HG03457 (cell line): ENCODE data around the gene GPANK1.

Experiments used
- ATAC-seq: cut with Tn5 transposase; IDR thresholded peaks from one replicate; pipeline ENCODE4 v1.9.1; 2021; ENCODE audit warnings: moderate number of reproducible peaks; ENCODE audit not compliant: unreplicated experiment

GPANK1 gene

DNA sequence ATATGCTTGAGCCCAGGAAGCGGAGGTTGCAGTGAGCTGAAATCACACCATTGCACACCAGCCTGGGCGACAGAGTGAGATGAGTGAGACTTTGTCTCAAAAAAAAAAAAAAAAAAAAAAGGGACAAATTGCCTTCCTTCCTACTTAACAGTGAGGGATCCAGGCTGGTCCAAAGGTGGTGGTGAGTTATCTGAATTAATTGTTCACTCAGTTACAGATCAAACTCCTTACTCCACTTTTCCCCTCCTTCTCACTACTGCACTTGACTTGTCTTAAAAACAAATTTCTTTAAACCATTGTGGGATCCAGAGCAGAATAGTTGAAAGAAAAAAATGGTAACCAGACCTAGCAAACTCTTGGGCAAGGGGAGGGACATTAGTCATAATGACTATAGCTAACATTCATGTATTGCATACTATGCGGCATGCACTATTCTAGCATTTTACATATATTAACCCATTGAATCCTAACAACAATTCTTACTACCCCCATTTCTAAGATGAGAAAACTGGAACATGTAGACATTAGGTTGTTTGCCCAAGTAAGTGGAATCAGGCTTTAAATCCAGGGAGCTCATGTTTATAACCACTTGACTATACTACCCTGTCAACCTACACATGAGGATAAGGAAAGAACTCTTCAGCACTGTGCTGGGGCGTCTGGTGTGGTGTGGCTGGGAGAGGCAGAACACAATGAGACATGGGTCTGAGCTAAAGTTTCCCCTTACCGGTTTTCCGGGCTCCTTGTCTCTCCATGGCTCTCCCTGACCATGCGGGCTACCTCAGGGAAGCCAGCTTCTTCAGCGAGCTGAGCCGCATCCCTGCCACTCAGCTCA is 1.5 kb downstream of the GPANK1 start:
- ATAC-seq: no peak

DNA sequence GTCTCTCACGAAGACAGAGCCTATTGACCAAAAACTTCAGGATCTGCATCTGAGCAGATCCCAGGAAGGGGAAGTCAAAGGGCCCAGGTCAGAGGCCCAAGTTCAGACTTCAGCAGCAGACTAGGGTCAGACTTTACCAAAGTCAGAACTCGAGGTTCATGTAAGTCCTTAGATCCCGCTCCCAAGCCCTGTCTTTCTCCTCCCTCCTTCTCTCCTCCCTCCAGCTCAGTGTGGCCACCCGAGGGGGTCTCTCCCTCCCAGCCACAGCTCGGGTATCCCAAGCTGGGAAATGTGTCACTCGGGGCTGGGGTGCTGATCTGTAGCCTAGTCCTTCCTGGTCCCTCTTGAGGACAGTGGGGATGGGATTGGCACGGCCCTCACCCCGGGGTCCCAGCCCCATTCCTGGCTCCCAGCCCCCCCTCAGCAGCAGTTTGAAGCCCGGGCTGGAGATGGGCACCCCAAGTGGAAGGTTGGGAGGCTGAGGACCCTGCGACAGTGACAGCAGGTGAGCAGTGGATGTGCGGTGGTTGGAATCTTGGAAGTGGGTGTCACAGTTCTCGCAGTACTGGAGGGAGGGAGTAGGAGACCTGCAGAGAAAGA is 2.6 kb downstream of the GPANK1 start:
- ATAC-seq: no peak

DNA sequence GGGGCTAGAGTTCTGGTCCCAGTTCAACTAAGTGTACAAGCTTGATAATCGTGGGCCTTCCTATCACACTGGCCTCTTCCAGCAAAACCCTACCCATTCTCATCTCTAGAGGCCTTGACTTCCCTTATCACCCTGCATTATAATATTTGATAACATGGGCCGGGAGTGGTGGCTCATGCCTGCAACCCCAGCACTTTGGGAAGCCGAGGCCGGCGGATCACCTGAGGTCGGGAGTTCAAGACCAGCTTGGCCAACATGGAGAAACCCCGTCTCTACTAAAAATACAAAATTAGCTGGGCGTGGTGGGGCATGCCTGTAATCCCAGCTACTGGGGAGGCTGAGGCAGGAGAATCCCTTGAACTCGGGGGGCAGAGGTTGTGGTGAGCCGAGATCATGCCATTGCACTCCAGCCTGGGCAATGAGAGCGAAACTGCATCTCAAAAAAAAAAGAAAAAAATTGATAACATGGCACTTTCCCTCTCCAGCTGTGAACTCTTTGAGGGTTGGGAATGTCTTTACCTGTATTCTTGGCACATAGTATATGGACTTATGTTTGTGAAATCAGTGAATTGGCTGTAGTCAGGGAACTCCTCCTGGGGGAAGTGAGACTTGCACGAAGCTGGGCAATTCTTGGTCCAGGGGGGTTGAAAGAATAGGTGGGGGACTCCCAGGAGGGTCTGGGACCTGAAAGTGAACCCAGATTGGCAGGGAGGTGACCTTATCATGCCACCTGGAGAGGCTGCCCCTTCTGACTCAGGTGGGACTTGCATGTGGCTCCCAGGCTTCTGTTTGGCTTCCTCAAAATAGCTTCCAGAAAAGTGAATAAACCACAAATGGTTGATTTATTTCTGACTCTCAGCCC is 3.3 kb downstream of the GPANK1 start:
- no peak for ATAC-seq

DNA sequence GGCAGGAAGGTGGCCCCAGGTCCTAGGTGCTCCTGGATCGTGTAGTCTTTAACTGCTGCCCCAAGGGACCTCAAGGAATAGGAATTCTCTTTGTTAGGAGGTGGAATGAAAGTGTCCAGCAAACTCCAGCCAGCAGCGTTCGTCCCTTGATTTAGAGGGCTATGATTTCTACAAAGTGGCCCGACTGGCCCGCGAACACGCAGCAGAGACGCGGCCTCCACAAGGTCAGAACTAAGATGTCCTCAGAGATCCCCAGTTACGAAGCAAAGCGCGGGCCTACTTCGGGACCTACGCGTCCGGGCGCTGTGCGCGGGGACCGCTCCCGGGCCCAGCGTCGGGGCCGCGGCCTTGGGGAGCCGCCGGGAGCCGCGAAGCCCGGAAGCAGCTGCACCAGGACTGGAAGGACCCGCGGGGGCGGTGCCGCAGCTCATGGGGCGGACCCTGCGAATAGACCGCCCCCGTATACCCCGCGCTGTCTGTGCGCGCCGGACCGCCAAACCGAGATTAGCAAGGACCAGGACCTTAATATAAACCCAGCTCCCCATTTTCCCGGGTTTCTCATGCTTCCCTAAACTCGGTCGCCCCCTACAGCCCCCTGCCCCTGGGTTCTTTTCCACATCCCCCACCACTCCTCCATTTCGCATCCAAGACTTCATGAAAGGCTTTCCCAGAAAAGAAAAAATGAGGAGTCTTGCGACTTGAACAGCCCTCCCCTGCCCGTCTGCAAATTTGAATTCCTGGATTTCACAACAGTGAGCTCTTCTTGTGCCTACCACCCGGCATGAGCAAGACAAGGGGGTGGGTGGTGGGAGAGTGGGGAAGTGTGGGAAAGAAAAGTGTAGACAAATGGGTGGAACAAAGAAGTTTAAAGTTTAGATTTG is 4.2 kb downstream of the GPANK1 start, which contains the start of gene C6orf47:
Gene C6orf47, minus strand, starts transcription at position 398 of the 881 bp plus-strand sequence. CDS start 831 bp downstream, outside the sequence.
- no peak for ATAC-seq

DNA sequence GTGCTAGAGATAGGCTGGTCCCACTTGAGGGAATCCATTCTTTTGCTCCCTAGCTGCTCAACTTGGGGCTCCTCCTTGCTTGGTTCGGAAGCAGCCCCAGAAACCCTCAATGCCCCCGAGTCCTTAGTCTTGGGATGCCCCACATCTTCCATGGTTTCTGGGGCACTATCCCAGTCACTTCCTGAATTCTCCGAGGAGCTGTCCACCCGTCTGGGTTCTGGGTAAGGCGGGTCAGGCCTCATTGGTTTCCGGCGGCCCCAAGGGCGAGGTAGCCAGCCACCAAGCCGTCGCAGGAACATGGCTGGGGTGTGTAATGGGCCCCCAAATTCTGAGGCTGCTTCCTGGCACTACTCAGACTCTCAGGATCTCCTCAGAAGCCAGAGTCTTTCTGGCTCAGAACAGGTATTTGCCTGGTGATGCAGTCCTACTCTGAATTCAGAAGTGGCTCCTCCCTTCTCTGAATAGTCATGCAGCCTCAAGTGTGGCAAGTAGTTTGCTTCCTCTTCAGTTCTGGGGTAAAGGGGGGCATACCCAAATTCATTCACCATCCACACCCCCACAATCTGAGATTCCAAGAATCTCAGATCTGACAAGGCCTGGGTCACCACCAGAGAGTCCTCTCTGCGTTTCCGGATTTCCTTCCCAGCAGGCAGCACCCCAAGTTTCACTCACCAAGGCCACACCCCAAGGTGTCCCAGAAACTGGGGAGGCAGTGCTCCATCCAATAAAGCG is 5.0 kb downstream of the GPANK1 start:
- no peak for ATAC-seq

DNA sequence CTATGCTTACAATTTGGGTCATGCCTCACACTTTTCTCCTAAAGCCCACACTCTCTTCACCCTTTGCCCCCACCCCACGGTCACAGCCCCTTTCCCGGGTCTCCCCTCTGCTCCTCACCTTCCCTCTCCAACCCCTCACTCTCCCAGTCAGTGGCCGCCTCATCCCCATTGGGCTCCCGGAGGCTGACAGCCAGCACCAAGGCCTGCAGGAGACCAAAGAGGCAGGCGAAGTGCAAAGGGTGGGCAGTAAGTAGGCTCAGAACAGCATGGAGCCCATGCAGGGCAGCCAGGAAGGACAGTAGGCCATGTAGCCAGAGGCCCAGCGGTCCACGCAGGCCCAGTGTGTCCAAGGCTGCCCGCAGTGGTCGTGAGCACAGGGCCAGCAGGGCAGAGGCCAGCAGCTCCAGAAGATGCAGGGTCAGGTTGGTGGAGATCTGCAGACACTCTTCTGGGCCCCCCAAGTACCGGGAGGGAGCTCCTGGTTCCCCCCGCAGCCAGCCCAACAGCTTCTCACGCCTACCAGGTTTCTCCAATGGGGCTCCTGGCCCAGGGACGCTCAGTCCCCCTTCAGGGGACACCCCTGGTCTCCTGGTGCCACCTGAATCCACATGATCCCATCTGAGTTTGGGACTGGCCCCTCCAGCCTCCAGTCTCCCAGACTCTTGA is 5.7 kb downstream of the GPANK1 start:
- ATAC-seq: no peak

DNA sequence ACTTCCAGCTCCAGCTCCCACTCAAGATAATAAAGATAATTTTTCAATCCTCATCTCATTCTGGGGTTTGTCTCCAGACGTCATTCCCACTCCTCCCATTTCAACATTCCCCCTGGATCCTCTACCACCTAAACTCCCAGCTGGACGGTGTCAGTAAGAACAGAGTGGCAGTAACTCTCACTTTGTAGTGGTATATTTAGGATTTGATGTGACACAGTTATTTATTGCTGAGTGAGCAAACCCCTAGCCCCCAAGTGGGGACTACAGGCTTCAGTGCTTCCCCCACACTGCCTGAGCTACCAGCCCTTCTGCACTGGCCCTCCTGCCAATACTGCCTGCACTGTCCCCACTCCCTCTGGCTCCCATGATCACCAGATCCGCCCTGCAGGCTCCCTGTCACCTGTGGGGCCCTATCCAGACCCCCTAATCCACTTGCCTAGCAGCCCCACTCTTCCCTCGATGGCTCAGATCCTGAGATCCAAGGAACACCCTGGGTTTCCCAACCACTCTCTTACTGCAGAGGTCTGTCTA is 6.6 kb downstream of the GPANK1 start:
- no peak for ATAC-seq

DNA sequence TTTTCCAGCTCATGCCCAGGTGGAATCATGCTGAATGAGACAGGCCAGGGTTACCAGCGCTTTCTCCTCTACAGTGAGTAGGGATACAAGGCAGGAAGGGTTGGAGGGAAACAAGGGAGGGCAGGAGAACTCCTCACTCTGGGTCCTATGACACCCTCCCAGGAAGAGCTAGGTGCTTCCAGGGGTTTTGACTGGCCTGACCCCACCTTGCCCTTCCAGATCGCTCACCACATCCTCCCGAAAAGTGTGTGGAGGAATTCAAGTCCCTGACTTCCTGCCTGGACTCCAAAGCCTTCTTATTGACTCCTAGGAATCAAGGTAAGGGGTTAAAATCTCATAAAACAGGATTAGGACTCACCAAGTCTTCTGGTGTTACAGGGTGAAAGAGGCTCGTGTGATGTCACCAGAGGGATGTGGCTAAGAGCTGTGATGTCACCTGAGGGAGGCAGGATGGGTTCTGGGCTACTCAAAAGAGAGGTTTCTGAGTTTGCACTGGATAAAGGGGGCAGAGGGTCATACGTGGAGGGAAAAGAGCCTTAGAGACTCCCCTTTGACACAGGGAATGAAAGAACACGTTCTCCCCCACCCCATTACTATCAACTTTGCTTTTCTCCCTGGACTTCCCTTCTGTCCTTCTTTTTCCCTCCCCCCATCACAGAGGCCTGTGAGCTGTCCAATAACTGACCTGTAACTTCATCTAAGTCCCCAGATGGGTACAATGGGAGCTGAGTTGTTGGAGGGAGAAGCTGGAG is 7.2 kb downstream of the GPANK1 start:
- ATAC-seq: no peak

DNA sequence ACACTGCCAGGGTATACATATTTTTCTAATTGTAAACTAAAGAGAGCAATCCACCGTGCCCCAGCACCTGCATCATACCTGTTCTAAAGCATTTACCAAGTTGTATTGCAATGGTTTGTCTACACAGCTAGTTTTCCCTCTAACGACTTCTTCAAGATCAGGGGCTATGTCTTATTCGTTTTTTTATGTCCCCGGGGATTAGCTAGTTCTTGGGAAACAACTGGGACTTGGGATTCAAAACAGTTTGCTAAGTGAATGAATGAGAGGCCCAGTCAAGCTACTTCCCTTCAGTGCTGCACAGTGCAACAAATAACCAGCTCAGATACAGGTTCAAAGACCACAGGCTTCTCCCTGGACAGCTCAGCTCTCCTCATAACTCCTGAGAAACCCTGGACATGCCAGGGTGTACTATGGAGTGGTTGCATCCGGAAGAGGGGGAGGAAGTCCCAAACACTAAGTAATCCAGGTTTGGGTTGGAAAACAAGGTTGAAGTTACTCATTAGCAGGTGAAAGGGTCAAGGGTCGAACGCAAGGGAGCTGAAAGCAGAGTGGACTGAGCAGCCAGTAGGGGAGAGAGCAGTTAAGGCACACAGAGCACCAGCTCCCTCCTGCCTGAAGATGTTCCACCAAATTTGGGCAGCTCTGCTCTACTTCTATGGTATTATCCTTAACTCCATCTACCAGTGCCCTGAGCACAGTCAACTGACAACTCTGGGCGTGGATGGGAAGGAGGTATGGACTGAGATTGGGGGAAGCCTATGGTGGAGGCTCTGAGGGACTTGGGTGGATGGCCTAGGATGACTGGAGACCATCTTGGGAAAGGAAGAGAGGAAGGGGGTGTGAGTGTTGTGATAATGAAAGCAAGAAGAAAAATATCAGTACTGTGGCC is 9.2 kb downstream of the GPANK1 start, which contains the start of gene APOM:
Gene APOM, plus strand, starts transcription at position 546 of the 889 bp plus-strand sequence. Its CDS starts 73 bp downstream, at position 619.
- no peak for ATAC-seq

DNA sequence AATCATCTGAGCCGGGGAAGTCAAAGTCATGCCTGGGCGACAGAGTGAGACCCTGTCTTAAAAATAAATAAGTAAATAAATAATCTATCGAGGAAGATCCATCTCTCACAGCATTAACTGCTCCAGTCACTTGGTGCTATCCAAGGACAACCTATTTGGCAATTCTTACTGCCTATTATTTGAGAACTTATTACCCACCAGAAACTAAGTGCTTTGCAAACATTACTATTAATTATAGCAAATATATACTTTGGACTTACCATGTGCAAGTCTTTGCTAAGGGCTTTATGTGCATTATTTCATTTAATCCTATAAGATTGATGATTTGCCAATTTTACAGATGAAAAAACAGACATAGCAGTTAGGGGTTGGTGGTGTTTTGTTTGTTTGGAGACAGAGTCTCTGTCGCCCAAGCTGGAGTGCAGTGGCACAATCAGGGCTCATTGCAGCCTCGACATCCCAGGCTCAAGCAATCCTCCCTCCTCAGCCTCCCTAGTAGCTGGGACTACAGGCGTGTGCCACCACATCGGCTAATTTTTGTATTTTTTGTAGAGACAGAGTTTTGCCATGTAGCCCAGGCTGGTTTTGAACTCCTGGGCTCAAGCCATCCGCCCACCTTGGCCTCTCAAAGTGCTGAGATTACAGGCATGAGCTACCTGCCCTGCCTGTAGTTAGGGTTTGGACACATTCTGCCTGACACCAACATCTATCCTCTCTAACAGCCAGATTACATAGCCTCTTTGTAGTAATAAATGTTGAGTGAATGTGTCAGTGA is 10.0 kb downstream of the GPANK1 start:
- ATAC-seq: no peak

DNA sequence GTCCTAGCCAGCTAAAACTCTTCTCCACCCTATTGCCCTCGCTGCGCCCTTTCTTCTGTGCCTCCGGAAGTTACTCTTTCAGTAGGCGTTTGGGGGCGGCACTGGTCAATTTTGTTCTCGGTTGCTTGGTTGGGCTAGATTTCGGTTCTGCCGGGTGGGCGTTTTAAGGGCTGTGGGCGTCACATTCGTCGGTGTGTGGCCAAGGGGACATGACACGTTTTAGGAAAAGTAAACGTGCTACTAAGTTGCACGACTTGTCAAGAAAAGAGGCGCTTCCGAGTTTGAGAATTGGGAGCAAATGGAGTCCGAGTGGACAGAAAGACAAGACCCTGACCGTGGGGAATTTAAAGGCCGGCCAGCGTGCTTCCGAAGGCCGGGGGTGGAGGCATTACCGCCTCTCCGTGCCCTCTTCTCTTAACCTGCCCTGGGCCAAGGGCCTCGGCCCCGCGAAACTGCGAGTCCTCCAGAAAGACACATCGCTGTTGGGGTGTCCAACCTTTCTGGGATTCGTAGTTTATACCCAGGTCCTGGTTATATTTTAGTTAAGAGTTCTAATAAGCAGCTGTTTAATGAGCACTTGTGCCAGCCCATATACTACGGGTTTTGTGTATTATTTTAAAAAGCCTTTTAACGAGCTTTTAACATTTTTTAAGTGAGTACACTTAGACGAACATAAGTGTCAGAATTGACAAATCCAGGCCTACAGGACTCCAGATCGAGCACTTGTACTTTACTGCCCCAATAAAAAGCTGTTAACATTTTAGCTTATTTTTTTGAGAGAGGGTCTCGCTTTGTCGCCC is 11.7 kb downstream of the GPANK1 start:
- peak; percentile 23 for ATAC-seq

DNA sequence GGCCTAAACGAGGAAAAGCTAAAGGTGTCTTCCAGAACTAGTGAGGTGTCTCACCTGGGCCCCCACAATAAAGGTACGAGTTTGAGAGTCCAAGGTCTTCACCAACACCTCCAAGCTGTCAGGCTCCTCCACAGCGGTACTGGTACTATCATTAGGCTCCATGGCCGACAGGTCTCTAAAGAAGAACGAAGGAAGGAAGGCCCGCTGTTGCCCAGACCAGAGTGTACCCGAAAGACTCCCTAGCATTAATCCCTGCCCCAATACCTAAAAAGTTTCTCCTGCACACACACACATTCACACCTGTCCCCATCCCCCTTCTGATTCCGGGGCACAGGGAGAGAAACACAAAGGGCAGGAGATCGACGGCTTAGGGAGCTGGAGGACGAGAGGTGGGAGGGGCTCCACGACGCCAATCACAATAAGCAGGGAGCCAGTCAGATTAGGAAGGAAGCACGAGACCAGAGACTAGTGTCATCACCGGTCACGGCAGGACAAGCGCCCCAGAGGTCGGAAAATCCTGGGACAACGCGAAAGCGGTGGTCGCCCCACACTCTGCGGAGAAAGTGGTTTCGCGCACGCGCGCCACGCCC is 13.1 kb downstream of the GPANK1 start:
- peak; percentile 22 for ATAC-seq

DNA sequence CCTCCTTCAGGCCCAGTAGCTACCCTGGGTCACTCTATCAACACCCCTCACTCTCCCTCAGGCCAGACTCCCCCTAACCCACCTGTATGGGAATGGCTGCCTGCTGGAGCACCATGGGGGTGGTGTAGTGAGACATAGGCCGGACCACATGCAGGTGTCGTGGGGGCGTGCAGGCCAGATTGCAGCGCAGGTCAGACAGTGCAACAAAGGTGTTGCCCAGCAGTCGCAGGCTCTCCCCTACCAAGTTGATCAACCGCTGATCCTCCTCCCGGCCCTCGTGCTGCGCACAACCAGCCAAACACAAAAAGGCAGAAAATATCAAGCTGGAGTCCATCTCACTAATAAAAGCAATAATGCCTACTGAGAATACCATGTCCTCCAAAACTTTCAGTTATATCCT is 19.5 kb downstream of the GPANK1 start:
- ATAC-seq: no peak

DNA sequence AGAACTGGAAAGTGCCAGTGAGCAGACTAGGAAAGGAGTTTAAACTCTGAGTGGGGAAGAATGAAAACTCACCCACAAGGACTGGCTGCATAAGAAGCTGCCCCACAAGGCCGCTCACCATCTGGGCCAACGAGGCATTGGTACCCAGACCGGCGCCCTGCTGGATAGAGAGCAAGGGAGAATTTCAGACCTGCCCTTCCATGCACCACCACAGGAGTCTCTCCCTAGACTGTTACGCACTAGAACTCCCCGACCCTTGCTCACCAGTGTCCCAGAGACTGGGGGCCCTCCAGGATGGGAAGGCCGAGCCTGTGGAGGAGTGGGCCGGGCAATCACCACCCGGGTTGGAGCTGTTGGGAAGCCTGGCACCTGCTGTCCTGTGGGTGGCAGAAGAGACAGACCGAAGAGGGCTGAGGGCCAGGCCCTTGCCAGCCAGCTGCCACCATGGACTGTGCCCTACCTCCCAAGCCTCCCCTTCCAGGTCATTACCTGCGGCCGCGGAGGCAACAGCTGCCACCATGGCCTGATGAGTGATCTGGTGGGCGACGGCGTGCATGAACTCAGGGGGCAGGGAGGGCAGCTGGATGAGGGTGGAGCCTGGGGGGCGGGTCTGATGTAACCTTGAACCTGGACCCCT is 20.9 kb downstream of the GPANK1 start:
- no peak for ATAC-seq
